GM15510 (cell line): ENCODE results near the gene MED12.

Experiments
- POLR2A ChIP-seq: IDR thresholded peaks from 3 replicates; pipeline ENCODE4 v1.6.1; 2011; ENCODE audit warnings: borderline replicate concordance; ENCODE audit not compliant: insufficient read length; ENCODE audit errors: extremely low read depth

The MED12 gene

DNA sequence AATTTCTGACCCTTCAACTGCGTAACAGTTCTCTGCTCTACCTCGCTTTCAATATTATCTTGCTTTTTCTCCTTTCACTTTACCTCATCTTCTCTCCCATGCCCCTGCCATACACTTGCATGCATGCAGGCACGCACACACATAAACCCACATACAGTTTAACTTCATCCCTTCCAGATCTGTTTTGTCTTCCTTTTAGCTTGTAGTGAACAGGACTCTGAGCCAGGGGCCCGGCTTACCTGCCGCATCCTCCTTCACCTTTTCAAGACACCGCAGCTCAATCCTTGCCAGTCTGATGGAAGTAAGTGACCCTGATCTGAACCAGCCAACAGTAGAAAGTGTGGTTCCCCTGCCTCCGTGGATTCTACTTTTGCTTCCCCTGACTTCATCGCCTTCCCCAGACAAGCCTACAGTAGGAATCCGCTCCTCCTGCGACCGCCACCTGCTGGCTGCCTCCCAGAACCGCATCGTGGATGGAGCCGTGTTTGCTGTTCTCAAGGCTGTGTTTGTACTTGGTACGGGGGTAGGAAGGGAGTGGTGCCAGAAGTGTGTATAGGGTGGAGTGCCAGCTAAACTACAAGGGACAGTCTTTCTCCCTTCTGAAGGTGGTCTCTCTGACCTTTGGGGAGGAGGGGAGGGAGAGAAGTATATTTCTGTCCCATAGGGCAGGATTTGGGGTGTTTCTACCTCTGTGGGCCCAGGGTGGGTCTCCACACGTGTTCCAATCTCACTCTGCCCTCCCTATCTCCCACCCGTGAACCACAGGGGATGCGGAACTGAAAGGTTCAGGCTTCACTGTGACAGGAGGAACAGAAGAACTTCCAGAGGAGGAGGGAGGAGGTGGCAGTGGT, 10.7 kb downstream of the MED12 start:
- TF ChIP-seq POLR2A, result no peak

DNA sequence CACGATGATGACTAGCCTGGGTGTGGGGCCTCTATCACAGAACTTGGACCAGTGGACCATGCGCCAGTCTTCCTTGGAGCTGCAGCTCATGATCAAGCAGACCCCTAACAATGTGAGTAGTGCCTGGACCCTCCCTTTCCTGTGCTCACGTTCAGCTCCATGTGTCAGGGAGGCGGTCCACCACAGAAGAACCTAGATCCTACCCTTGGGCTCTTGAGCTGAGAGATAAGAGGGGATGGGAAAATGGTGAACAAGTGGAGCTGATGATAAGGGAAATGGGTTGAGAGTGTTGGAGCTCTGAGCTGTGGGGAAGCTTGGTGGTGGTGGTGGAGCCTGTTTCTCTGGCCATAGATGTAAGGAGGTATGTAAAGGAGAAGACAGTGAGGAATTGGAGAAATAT, 13.1 kb downstream of the MED12 start:
- TF ChIP-seq POLR2A, result no peak

DNA sequence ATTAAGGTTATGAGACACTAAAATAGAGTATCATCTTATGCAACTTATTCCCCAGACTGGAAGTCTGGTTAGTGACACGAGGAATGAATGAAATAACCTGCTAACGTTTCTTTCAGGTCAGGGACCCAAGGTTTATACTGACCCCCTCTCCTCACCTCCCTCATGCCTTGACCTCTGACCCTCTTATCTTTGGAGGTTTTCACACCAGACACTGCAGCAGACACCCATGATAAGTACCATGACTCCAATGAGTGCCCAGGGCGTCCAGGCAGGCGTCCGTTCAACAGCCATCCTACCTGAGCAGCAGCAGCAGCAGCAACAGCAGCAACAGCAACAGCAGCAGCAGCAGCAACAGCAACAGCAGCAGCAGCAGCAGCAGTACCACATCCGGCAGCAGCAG, 22.0 kb downstream of the MED12 start:
- no peak for TF ChIP-seq POLR2A

DNA sequence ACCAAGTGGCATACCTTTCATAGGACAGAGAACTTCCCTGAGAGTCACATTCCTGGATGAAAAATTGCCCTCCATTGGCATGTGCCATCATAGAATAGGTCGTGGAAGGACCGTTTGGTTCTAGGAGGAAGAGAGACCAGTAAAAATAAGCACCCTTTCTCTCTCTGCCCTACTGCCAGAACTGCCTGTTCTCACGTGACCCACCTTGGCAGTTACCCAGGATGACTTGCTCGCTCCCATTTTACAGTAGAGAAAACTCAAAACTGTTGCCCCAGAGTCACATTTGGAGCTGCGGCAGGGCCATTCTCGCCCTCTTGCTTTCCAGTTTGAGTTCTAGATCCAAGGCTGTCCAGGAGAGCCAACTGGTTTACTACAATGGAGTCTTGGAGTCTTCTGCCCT, 25.1 kb downstream of the MED12 start:
- no peak for TF ChIP-seq POLR2A

DNA sequence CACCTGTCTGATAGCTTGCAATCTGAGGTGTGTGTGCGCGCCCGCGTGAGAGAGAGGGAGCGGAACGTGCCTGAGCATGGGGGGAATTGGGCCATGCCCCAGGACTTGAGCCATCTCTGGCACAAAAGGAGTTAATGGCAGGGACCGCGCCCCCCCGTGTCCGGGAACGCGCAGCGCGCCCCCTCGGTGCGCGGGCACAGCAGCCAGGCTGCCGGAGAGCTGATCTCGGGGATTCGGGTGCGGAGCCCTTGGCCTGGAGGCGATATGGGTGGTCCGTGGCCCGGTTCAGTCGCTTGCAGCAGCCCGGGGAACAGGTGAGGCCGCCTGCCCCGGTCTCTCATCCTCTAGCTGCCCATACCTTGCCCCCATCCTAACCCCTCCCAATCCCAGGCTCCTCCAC, 26.3 kb downstream of the MED12 start, which contains the start of gene NLGN3:
Gene NLGN3, plus strand, starts transcription at position 191 of the 400 bp plus-strand sequence. CDS start 2,909 bp downstream, outside the sequence.
- no peak for TF ChIP-seq POLR2A

DNA sequence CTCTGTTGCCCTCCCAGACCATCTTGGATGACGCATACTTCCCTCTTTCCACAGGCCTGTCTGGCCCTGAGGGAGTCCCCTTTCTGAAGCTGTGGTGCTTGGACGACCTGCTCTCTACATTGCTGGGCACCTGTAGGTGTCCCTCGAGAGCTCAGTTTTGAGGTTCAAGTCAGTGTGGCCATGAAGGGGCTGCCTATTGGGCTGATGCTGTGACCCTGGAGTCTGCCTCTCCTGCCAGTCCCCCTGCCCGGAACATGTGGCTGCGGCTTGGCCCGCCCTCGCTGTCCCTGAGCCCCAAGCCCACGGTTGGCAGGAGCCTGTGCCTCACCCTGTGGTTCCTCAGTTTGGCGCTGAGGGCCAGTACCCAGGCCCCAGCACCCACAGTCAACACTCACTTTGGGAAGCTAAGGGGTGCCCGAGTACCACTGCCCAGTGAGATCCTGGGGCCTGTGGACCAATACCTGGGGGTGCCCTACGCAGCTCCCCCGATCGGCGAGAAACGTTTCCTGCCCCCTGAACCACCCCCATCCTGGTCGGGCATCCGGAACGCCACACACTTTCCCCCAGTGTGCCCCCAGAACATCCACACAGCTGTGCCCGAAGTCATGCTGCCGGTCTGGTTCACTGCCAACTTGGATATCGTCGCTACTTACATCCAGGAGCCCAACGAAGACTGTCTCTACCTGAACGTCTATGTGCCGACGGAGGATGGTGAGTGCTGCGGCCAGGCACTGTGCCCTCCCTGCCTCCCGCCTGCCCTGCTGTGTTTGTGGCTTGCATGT, 29.3 kb downstream of the MED12 start:
- no peak for TF ChIP-seq POLR2A

DNA sequence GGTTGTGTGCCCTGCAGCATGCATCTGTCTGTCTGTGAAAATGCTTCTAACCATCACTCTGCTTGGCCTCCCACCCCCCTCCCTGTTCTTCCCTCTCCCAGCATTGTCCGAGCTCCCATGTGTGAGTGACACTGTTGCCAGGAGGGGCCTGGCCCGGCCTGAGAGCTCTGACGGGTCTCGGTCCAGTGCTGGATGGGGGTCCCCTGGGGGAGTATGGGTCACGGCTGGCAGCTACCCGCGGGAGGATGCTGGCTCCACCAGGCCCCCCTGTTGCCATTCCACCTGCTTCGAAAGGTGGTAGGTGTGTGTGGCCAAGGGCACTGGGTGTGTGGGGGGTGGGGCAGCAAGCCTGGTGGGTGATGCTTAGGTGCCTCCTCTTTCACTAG, 29.9 kb downstream of the MED12 start:
- TF ChIP-seq POLR2A, result no peak

DNA sequence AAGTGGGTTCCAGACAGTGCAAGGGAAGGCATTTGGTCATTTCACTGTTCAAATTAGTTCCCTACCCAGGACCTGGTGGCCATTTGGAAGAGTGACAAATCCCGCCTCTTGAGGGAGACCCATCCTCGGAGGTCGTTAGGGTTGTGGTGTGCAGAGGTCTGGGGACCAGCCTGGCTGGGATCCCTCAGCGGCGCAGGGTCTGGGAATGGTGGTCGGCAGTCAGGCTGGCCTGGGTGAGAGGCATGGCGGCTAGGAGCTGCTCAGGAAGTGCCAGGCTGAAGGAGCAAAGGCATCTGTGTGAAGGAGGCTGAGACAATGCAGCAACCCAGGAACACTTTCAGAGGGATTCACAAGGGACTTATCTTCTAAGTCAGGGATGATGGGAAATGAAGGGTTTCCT, 33.0 kb downstream of the MED12 start:
- TF ChIP-seq POLR2A, result no peak

DNA sequence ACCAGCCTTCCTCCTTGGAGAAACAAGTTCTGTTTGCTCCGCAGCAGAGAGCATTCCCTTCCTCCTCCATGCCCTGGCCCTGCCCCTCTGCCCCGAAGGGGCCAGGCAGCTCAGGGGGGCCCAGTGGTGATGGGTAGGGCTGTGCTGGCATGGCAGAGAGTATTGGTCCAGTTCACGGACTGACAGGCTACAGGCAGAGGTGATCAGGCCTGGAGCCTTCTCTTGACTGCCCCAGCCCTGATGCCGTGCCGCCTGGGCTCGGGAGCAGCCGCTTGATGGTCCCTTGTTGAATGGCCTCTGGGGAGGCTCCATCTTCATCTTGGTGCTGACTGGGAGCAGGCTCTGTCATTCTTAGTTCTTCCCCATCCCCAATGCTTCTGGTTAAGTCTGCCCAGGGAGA, 35.8 kb downstream of the MED12 start:
- TF ChIP-seq POLR2A, result no peak

DNA sequence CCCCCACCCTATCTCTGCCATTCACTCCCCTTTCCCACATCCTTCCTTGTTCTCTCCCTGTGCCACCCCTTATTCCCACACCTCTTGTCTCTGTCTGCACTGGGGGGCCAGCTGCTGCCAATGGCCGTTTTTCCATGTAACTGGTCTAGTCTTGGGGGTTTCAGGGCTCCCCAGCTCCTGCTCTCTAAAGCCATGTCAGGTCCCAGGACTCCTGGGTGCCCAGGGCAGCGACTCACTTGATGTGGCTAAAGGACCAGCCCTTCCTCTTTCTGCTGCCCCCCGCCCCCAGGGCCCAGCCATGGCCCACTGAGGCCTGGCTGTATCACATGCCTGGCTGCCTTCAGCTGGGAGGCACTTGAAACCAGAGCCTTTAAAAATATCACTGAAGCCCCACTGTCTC, 36.2 kb downstream of the MED12 start:
- TF ChIP-seq POLR2A, result no peak

DNA sequence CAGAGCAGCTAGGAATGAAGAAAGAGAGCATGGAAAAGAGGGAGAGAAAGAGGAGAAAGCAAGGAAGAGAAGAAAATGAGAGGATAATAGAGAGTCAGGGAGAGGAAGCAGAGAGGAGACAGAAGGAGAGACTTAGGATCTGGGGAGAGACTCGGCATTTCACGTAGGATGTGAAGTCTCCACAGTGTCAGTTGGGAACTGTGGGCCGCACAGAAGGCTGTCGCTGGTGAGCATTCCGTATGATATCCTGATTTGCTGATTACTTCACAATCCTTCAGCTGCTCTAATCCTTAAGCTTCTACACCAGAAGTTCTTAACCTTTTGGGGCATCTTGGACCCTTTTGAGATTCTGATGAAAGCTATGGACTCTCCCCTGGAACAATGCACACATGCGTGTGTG, 40.2 kb downstream of the MED12 start:
- no peak for TF ChIP-seq POLR2A

DNA sequence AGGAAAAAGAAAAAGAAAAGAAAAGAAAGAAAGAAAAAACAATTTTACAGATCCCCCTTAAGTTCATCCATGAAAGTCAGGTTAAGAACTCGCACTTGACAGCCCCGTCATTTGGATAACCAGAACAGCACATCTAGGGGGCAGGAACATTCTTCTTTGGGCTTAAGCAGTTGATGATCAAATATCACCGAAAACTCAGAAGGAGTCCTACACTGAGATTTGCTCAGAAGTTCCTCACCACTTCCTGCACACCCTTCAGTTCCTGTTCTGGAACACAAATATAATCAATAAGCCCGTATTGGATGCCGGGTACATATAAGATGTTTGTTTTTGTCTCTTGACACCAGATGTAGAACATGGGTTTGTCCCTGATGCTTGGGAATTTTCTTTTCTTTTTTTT, 40.9 kb downstream of the MED12 start:
- TF ChIP-seq POLR2A, result no peak

DNA sequence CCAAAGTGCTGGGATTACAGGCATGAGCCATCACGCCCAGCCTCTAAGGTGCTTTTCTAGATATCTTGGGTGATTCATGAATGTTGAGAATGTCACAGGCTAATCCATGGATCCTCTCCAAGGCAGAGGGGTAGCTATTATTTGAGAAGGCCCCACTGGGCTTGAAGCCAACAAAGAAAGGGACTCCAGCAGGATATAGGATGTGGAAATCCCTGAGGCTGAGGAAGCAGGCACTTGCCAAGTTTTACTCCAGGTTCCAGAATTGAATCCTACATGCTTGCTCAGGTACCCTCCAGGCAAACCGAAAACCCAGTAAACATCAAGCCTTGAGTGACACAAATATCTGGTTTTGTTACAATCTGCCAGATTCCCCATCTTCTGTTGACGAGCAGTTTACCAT, 42.1 kb downstream of the MED12 start:
- no peak for TF ChIP-seq POLR2A

DNA sequence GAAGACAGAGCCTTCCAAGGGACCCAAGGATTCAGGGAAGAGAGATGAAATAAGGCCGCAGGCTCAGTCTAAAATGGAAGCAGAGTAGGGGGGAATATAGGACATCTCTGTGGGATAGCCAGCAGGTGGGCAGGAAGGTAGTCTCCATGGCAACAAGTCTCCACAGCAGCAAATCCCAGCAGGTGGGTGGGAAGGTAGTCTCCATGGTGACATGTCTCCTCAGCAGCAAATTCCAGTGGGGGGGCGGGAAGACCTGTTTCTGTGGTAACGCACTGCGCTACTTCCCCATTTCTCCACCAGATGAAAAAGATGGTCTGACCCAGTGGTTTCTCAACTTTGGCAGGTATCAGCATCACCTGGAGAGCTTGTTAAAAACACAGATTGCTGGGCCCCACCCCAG, 44.6 kb downstream of the MED12 start:
- no peak for TF ChIP-seq POLR2A

DNA sequence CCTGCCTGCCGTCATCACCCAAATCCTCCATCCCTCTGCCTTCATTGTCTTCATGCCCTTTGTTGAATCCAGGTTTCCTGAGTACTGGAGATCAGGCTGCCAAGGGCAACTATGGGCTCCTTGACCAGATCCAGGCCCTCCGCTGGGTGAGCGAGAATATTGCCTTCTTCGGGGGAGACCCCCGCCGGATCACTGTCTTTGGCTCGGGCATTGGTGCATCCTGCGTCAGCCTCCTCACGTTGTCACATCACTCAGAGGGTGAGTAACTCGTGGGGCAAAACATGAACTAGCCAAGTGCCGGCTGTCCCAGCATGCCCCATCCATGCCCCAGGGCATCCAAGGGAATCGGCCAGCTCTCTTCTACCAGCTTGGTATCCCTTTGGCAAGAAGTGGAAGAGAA, 45.7 kb downstream of the MED12 start:
- TF ChIP-seq POLR2A, result no peak

DNA sequence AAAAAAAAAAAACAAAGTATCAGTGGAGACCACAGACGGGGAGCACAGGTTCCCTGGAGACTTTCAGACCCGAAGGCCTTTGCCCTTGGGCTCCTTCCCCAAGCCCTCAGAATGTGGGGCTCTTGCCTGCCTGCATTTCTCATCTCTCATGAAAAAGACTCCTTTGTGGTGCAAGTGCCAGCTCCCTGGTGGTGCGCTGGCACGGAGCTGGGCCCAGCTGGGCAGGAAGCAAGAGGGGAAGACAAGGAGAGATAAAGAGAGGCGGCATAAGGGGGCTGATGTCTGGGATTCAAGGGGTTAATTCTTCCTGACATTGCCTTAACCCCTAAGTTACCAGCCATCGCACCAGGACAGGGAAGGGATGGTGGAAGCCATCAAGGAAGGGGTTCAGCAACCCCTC, 48.1 kb downstream of the MED12 start:
- TF ChIP-seq POLR2A, result no peak

DNA sequence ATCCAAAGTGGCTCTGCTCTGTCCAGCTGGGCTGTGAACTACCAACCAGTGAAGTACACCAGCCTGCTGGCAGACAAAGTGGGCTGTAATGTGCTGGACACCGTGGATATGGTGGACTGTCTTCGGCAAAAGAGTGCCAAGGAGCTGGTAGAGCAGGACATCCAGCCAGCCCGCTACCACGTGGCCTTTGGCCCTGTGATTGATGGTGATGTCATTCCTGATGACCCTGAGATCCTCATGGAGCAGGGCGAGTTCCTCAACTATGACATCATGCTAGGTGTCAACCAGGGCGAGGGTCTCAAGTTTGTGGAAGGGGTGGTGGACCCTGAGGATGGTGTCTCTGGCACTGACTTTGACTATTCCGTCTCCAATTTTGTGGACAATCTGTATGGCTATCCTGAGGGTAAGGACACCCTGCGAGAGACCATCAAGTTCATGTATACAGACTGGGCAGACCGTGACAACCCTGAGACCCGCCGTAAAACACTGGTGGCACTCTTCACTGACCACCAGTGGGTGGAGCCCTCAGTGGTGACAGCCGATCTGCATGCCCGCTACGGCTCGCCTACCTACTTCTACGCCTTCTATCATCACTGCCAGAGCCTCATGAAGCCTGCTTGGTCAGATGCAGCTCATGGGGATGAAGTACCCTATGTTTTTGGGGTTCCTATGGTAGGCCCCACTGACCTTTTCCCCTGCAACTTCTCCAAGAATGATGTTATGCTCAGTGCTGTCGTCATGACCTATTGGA, 48.8 kb downstream of the MED12 start:
- no peak for TF ChIP-seq POLR2A
